ENCODE results near the gene TECR. TPM values are rescaled to one million over a fixed set of nuclear protein-coding genes. Genes with fewer than 3 reads are reported as not detected.
"Not testable (repeated sequence)": the region's sequence is repeated elsewhere in the genome, so short reads cannot be mapped to it uniquely, and the experiment has no call there.

Gene TECR
- polyA plus RNA-seq, 4 donors = 137 to 174 (median 150) TPM

DNA sequence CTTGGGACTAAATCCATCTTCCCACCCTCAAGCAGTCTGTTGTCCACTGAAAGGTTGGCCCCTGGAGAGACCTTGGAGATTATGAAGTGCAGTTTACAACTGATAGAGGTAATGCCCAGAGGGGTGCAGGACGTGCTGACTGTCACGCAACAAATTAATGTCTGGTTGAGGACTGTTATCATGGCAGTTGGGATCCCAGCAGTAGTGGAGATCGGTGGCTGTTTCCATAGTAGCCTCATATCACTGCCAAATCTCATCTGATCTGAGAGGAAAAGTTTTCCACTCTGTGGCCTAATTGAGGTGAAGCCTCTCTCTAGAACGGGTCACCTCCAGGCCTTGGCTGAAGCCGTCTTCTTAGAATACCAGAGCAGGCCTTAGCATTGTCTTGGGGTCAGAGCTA, 4.1 kb downstream of the TECR start:
- DNase-seq (ENCODE audit: low read depth in 4 of 4, low spot score in 3 of 4) = no peak

DNA sequence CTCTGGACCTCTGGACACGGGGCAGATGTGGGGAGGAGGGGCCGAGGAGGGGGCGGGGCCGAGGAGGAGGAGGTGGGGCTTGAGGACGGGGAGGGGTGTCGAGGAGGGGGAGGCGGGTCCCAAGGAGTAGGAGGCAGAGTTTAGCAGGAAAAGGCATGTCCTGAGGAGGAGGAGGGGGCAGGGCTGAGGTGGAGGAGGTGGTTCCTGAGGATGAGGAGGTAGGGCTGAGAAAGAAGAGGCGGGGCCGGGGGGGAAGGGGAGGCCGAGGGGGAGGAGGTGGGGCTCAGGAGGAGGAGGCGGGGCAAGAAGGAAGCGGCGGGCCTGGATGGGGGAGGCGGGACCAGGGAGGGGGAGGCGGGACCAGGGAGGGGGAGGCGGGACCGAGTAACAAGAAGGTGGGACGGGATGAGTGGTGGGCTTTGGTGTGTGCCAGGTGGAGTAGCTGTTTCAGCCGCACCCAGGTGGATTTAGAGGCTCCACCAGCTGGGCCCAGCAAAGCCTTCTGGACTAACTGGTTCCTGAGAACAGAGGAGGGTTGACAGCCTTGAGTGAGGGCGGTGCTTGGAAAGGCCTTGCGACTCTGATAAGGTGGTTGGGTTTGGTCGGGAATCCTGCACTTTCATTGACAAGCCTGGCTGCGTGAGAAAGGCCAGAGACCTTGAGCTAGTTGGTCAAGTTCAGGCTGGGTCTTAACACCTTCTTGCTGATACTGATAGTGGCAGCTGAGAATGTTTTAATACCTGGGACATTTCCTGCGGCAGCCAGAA, 7.7 kb downstream of the TECR start:
- DNase-seq (ENCODE audit: low read depth in 4 of 4, low spot score in 3 of 4) = peak in 2 of 4 donors; percentile 52 to 54

DNA sequence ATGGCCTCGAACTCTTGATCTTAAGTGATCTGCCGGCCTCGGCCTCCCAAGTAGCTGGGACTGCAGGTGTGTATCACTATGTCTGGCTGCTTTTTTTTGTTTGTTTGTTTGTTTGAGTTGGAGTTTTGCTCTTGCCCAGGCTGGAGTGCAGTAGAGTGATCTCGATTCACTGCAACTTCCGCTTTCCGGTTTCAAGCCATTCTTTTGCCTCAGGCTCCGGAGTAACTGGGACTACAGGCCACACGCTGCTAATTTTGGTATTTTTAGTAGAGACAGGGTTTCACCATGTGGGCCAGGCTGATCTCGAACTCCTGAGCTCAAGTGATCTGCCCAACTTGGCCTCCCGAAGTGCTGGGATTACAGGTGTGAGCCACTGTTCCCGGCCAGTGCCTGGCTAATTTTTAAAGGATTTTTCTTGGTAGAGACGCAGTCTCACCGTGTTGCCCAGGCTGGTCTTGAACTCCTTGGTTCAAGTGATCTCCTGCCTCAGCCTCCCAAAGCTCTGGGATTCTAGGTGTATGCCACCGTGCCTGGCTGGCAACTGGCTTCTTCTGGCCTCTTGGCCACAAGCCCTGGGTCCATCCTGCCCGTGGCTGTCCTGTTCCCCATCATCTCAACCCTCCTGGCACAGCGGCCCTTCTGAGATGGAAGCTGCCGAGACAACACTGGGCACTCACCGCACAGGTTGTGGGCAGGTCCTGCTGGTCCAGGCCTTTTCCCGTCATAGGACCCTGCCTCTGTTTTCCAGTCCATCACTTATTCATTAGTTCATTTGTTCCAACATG, 11.5 kb downstream of the TECR start:
- DNase-seq (ENCODE audit: low read depth in 4 of 4, low spot score in 3 of 4) = no peak

DNA sequence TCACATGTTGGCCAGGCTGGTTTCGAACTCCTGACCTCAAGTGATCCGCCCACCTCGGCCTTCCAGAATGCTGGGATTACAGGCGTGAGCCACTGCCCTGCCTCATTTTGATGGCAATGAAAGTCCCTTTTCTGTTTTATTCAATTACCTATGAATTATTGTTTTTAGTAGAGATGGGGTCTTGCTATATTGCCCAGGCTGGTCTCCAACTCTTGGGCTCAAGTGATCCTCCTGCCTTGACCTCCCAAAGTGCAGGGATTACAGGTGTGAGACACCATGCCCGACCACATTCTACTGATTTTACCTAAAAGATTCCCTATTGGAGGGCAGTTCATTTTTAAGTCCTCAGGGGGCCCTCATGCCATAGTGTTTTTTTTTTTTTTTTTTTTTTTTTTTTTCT, 12.6 kb downstream of the TECR start:
- DNase-seq (ENCODE audit: low read depth in 4 of 4, low spot score in 3 of 4) = not testable (repeated sequence)

DNA sequence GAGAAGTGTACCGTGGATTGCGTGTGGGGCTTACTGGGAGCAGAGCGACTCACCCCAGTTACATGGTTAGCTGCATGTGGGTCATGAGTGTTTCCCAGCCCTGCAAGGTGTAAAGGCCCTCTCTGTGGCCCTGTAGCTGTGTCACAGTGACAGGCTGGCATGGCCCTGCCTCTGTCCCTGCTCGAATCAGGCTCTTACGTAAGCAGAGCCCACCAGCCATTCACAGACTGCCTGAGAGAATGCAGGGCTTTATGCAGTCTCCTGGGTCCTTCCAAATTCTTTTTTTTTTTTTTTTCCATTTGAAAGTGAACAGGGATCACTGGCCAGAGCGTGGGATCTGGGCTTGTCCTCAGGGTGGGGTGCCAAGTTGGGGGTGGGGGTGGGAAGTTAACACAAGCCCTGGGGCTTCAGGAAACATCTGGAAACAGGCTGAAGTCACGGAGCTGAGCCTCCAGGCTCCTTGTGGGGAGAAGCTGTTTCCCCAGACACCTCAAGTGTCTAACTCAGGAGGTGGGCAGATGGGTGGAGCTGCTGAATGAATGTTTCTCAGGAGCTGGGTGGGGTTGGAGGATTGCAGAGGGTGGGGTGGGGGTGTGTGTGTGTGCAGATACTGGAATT, 13.4 kb downstream of the TECR start:
- DNase-seq (ENCODE audit: low read depth in 4 of 4, low spot score in 3 of 4) = no peak

DNA sequence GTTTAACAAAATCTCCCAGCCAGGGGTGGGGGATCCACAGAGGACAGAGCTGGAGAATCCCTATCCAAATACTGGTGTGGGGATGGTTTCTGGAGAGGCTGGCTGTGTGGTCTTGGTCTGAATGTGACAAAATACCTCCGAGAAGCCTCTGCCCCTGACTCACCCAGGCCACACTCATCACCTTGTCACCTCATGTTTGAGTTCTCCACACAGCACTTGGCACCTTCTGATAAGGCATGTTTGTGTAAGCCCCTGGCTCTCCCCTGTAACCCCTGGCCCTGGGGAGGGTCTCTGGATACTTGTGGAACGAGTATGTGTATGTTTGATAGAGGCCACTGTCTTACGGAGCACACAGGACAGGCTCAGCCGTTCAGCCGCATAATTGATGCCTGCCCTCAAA, 14.7 kb downstream of the TECR start:
- DNase-seq (ENCODE audit: low read depth in 4 of 4, low spot score in 3 of 4) = no peak

DNA sequence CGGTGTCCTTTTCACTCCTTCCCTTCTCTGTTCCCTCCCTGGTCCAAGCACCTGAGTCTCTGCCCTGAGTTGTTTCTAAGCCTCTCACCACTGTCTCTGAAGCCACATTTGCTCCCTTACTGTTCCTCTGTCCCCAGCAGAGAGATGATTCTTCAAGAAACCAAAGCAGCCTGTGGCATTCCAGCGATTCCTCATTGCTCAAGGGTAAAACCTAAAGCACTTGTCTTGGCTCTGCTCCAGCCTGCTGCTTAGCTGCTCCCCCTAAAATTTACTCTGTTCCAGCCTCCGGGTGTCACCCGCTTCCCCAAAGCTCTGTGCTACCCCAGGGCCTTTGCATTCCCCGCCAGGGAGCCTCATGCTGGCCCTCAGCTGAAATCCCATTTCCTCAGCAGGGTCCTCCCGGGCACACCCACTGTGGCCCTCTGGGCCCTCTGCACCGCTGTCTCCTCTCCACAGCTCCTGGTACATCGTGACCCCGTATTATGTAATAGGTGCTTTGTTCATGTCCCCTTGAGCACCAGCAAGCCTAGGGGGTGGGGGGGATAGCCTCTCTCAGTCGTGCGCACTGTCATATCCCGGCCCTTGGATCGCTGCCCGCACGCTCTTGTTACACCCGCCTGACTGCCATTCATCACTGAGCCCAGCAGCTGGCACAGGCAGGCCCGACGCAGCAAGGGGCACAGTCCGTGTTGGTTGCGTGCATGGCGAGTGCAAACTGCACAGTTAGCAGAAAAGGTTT, 15.8 kb downstream of the TECR start:
- peak in 1 of 4 donors; percentile 35 for DNase-seq (ENCODE audit: low read depth in 4 of 4, low spot score in 3 of 4)

DNA sequence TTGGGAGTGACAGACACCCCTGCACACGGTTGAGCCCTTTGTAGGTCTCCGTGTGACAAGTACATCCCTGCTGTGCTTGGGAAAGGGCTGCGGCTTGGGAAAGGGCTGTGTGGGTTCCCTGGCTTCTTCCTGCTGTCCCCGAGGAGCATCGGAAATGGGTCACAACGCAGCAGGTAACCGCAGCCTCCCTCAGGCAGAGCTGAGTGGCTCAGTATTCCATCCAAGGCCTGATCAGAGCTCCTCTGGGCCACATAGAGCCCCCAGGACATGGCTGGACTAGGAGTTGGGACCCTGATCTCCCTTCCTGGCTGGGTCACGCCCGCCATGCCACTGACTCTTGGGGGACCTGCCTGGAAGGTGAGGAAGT, 16.3 kb downstream of the TECR start:
- DNase-seq (ENCODE audit: low read depth in 4 of 4, low spot score in 3 of 4) = no peak

DNA sequence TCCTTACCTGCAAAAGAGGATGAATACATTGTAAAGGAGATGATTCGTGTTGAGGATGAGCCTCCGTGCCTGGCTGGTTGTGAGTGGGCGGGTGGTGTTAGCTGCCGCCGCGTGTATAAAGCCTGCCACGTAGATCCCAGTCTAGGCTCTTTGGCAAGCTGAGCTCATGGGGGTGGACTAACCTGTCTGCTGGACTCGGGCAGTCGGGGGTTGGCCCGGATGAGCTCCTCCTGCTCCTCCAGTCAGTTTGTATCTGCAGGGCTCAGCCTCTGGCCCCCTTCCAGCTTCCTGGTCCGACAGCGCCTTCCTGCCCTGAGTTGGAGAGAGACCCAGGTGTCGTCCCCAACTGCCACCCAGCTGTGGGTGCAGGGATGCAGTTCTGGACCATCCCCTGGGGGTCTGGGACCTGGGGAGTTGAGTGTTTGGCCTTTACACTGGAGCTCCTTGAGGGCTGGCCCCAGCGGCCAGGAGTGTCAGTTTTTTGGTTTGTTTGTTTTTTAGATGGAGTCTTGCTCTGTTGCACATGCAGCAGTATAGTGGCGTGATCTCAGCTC, 20.9 kb downstream of the TECR start:
- no peak for DNase-seq (ENCODE audit: low read depth in 4 of 4, low spot score in 3 of 4)

DNA sequence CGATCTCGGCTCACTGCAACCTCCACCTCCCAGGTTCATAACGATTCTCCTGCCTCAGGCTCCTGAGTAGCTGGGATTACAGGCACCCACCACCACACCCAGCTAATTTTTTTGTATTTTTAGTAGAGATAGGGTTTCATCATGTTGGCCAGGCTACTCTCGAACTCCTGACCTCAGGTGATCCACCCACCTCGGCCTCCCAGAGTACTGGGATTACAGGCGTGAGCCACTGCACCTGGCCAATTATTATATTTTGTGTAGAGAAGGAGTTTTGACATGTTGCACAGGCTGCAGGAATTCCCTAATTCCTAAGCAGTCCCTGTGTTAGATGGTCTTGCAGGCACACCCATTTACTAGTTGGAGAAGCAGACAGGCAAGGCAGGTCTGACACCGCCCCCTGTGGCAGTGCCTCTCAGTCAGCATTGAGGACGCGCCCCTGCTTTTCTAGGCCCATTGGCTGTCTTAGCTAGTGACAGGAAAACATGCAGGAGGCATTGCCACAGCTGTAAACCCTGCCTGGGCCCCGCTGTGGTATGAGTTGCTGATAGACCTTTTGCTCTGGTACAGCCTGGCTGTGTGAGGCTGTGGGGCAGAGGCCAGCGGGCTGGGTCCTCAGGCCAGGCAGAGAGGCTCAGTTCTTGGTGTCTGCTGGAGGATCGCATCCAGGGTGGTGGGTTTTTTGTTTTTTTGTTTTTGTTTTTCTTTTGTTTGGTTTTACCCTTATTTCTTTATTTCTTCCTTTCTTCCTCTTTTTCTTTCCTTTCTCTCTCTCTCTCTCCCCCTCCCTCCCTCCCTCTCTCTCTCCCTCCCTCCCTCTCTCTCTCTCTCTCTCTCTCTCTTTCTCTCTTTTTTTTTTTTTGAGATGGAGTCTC, 22.0 kb downstream of the TECR start:
- DNase-seq (ENCODE audit: low read depth in 4 of 4, low spot score in 3 of 4) = not testable (repeated sequence)

DNA sequence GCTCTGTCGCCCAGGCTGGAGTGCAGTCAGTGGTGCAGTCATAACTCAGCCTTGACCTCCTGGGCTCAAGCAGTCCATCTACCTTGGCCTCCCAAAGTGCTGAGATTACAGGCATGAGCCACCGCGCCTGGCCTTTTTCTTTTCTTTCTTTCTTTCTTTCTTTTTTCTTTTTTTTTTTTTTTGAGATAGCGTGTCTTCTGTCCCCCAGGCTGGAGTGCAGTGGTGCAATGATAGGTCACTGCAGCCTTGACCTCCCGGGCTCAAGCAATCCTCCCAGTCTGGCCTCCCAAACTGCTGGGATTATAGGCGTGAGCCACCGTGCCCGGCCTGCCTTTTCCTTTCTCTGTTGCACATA, 22.6 kb downstream of the TECR start:
- DNase-seq (ENCODE audit: low read depth in 4 of 4, low spot score in 3 of 4) = not testable (repeated sequence)

DNA sequence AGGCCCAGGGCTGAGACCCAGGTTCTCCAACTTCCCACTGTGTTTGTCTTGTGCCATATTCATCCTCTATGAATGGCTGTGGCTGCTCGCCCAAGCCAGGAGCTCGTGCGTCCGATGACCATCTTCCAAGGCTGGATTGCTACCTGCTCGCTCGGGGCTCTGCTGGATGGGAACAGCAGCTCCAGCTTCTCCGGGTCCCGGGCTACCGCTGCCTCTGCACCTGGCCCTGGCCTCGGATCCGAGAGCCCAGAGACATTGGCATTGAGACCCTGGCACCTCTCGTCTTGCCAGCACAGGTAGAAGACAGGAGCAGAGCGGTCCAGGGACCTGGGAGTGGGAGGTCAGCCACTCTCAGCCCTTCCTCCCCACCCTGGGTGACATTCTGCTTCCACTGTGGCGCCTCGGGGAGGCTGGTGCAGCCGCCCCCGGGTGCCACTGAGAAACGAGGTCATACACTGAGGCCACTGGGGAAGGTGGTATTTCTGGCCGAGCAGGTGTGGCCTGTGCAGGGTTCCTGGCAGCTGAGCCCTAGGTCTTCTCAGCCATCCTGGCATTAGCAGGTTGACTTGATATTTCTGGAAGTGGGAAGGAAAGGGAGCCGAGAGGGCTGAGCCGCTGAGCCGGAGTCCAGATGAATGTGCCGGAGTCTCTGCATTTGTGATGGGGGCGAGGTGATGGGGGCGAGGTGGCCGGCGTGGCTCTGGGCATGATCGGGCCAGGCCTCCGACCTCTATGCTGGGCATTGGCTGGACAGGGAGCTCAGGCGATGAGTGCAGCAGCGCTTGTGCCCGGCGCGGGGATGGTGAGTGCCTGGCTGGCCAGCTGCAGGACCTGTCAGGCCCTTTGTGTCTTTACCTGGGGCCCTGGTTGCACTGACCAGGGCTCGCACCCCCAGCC, 23.9 kb downstream of the TECR start:
- DNase-seq (ENCODE audit: low read depth in 4 of 4, low spot score in 3 of 4) = no peak

DNA sequence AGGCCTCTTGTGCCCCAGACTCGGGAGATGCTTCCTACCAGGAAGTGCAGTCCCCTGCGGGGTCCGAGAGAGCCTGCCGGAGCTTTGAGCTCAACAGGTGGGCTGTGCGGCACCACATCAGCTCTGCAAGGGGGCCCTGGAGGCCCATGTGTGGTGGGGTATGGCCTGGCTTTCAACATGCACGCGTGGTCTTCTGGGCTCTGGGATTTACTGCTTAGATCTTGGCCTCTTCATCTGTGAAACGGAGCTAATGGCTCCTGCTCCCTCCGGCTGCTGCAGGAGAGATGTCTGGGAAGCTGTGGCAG, 24.5 kb downstream of the TECR start:
- DNase-seq (ENCODE audit: low read depth in 4 of 4, low spot score in 3 of 4) = no peak

DNA sequence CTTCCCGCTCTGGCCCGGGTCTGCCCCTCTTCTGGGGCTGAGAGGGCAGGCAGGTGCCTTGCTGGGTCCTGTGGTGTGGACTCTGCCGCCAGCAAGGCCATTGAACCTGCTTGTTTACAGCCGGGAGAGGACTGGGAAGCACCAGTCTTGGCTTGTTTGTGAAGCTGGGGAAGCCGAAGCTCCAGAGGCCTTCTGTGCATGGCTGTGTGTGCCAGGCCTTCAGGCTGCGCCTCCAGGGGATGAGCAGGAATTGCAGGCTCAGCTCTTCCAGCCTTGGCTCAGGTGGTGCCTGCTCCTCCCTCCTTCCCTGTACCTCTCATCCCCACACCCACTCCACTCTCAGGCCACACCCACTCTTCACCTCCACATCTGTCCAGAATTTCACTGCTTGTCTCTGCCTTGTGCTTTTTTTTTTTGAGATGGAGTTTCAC, 25.0 kb downstream of the TECR start:
- no peak for DNase-seq (ENCODE audit: low read depth in 4 of 4, low spot score in 3 of 4)

DNA sequence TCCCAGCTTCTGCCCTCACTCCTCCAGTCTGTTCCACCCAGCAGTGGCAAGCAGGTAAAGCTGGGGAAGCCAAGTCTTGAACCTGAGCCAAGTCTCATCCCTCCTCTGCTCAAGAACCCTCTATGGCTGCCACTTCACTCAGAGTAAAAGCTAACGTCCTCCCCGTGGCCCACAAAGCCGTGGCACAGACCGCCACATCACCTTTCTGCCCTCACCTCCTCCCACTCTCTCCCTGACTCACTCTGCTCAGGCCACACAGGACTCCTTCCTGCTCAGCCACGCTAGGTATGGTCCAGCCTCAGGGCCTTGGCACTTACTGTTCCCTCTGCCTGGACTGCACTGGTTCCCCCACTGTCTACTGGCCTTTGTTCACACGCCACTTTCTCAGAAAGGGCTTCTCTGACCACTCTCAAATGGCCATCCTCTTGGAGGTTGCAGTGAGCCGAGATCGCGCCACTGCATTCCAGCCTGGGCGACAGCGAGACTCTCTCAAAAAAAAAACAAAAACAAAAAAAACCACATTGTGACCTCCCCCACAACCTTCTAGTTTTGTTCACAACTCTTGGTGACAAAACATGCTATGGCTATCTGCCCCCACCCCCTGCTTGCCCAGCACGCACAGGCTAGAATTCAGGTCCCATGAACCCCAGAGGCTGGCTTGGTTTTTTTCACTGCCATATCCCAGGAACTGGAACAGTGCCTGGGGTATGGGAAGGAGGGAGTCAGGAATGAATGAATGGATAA, 26.7 kb downstream of the TECR start:
- no peak for DNase-seq (ENCODE audit: low read depth in 4 of 4, low spot score in 3 of 4)

DNA sequence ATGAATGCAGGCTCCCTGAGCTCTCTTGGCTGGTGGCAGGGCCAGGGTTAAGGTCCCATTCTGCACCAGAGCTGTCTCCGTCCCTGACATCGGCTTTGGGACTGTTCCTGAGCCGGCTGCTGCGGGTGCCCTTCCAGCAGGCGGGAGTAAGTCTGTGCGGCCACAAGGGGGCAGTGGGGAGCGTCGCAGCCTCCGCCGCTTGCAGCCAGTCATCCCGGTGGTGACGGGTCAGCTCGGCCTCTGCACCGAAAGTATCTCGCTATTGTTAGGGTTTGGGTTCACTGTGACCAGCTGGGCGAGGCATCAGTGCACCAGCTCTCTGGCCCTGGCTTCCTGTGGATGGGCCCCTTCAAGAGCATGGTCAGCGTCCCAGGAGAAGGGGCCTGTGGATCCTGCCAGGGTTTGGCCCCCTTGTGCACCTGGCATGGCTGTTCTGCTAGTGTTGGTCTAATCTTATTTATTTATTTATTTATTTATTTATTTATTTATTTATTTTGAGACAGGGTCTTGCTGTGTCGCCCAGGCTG, 27.3 kb downstream of the TECR start:
- peak in 1 of 4 donors; percentile 51 for DNase-seq (ENCODE audit: low read depth in 4 of 4, low spot score in 3 of 4)

DNA sequence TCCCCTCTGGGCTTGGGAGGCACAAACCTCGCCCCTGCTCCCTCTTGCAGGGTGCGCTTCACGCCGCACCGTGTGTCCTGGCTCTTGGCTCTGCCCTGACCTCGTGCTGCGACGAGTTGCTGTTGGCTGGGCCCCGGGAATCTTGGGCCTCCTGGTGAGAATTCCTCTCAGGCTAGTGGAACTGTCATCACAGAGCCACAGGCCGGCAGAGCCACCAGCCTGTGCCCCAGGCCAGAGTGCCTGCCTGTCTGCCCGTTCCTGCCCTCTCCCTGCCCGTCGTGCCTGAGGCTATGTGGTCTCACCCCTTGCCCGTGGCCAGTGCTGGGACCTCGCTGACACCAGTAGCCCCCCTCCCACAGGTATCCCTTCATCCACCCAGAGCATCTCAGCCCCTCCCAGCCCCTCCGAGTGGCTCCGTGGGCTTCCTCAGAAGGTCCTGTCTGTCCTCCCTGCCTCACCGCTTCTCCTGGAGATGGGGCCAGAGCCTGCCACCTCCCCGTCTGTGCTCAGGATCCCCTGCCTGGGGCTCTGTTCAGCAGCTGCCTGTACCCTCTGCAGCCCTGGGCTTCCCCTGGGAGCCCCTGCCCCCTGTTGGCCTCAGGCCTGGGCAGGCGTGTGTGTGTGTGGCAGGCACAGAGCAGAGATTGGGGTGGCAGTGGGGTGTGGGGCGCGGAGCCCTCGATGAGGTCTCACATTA, 29.1 kb downstream of the TECR start:
- no peak for DNase-seq (ENCODE audit: low read depth in 4 of 4, low spot score in 3 of 4)
